Epithelial cell of proximal tubule (primary cell): Measurements from ENCODE around the gene FYTTD1. TPM values are rescaled to one million over a fixed set of nuclear protein-coding genes. Genes with fewer than 3 reads are reported as not detected.

Experiments used
- DNase-seq: peaks from one replicate; pipeline ENCODE4 v3.0.0-alpha.2; 2011; ENCODE audit warnings: low read depth
- H3K4me3 ChIP-seq: 2 replicates; pipeline ENCODE4 v1.5.1; 2011; ENCODE audit warnings: low read depth, mild to moderate bottlenecking, low read length
- CTCF ChIP-seq: conservative IDR thresholded peaks from 2 replicates; pipeline ENCODE4 v1.5.1; 2012; ENCODE audit warnings: low read depth, mild to moderate bottlenecking, low read length
- total RNA-seq: library from RNA; depleted of rRNA; stranded (reverse); fragments of >200 nt; gene quantifications from 2 replicates; pipeline ENCODE4 v1.2.3, GENCODE V29; 2015

The FYTTD1 gene
- total RNA-seq, 1 donor from 2014 or later, result 21.0 TPM

GRCh38 chr3:197733042-197733441 lies 16.6 kb upstream of the FYTTD1 start:
- no peak for DNase-seq
- H3K4me3 ChIP-seq, result no peak overlapping the region
- no peak for TF ChIP-seq CTCF

GRCh38 chr3:197734667-197735318 lies 14.9 kb upstream of the FYTTD1 start:
- no peak for DNase-seq
- H3K4me3 ChIP-seq, result no peak overlapping the region
- TF ChIP-seq CTCF, result no peak

GRCh38 chr3:197736010-197736490 lies 13.6 kb upstream of the FYTTD1 start:
- TF ChIP-seq CTCF, result no peak
- DNase-seq, result no peak
- peak overlapping the region; percentile 95 for H3K4me3 ChIP-seq

GRCh38 chr3:197736491-197737318 lies 13.0 kb upstream of the FYTTD1 start, which contains the start of gene RUBCN:
TSS of gene RUBCN (minus strand) at chr3:197736904. CDS start at chr3:197736719, 185 bp downstream.
- no peak for TF ChIP-seq CTCF
- H3K4me3 ChIP-seq, result peak within 1 kb of the TSS; percentile 95
- no peak for DNase-seq

GRCh38 chr3:197737319-197737649 lies 12.4 kb upstream of the FYTTD1 start:
- no peak for TF ChIP-seq CTCF
- no peak for DNase-seq

GRCh38 chr3:197737749-197738462 lies 11.8 kb upstream of the FYTTD1 start:
- peak overlapping the region; percentile 95 for H3K4me3 ChIP-seq
- TF ChIP-seq CTCF, result no peak
- DNase-seq, result no peak

More at GRCh38 chr3:197737319-197737649, 12.4 kb upstream of the FYTTD1 start:
- peak overlapping the region; percentile 95 for H3K4me3 ChIP-seq
